ENCODE results near the gene RABGAP1L. TPM values are rescaled to one million over a fixed set of nuclear protein-coding genes. Genes with fewer than 3 reads are reported as not detected.

Gene RABGAP1L
- total and polyA plus RNA-seq, 2 donors (not counting 3 experiments of a cell fraction or from before 2014, with no cell fraction given): 6.4 to 22.2 TPM

GRCh38 chr1:174988986-174989385 is 829.7 kb downstream of the RABGAP1L start:
- Histone ChIP-seq H3K9ac (replicated peaks; ENCODE audit: extremely low read depth, insufficient read depth, low read length) (no peak overlapping the region), H3K79me2 (ENCODE audit: control insufficient read depth, insufficient read depth, low read length) (no peaks in the 10 kb centered on the region), H3K27ac (ENCODE audit: insufficient read depth, low read depth, low read length) (no peak overlapping the region), H3K9me3 (replicated peaks; ENCODE audit: control insufficient read depth, insufficient read depth, low read length) (no peaks in the 10 kb centered on the region), H3K27me3 (ENCODE audit: control insufficient read depth in 2 of 2, insufficient read depth in 2 of 2, low read length in 2 of 2) (no peaks in the 10 kb centered on the region), H3K4me3 (replicated peaks in 1 of 3; ENCODE audit: insufficient read depth in 1 of 3, low read depth in 1 of 3, low read length in 3 of 3) (no peak overlapping the region), H3K4me2 (ENCODE audit: insufficient read depth, low read length) (no peak overlapping the region), H3K36me3 (ENCODE audit: control insufficient read depth in 2 of 2, extremely low read depth in 1 of 2, insufficient read depth in 2 of 2, low read length in 2 of 2) (no peaks in the 10 kb centered on the region), H3K4me1 (ENCODE audit: control insufficient read depth, extremely low read depth, insufficient read depth, low read length) (peaks cover 12% of the 10 kb centered on the region), H2AFZ (ENCODE audit: low read depth, low read length) (no peak overlapping the region), H3K9me1 (replicated peaks; ENCODE audit: control insufficient read depth, extremely low read depth, insufficient read depth, low read length) (no peaks in the 10 kb centered on the region), H4K20me1 (replicated peaks; ENCODE audit: control insufficient read depth, extremely low read depth, insufficient read depth, low read length) (no peaks in the 10 kb centered on the region)
- ChIA-PET POLR2A (no interaction called here), CTCF (interaction anchor here (1.4 to 2.0 kb wide), 4 partner anchors 10 to 727 kb away, joined by 3 to 17 read pairs (median 7); no protein-coding TSS in a partner anchor)
- TF ChIP-seq GATA2 (IDR thresholded peaks at IDR 0.05; ENCODE audit: insufficient read depth, insufficient read length, low read depth, low read length) (no peak), POLR2AphosphoS5 (IDR thresholded peaks at IDR 0.05; ENCODE audit: insufficient read depth, low read depth, low read length) (no peak), JUN (IDR thresholded peaks at IDR 0.05; ENCODE audit: borderline replicate concordance, insufficient read depth, insufficient read length, low read depth) (no peak), POLR2A (IDR thresholded peaks at IDR 0.05; ENCODE audit: low read depth, low read length) (no peak), MYC (IDR thresholded peaks at IDR 0.05; ENCODE audit: low read depth, low read length) (no peak), FOS (IDR thresholded peaks at IDR 0.05; ENCODE audit: borderline replicate concordance, insufficient read depth, low read length) (no peak), EZH2 (IDR thresholded peaks at IDR 0.05; ENCODE audit: borderline replicate concordance, low read depth, low read length, severe bottlenecking) (no peak)
- TF ChIP-seq, protein P1, sequence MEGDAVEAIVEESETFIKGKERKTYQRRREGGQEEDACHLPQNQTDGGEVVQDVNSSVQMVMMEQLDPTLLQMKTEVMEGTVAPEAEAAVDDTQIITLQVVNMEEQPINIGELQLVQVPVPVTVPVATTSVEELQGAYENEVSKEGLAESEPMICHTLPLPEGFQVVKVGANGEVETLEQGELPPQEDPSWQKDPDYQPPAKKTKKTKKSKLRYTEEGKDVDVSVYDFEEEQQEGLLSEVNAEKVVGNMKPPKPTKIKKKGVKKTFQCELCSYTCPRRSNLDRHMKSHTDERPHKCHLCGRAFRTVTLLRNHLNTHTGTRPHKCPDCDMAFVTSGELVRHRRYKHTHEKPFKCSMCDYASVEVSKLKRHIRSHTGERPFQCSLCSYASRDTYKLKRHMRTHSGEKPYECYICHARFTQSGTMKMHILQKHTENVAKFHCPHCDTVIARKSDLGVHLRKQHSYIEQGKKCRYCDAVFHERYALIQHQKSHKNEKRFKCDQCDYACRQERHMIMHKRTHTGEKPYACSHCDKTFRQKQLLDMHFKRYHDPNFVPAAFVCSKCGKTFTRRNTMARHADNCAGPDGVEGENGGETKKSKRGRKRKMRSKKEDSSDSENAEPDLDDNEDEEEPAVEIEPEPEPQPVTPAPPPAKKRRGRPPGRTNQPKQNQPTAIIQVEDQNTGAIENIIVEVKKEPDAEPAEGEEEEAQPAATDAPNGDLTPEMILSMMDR (IDR thresholded peaks at IDR 0.05; ENCODE audit: extremely low read depth in 1 of 2, insufficient read depth in 1 of 2, low read depth in 1 of 2, low read length in 2 of 2): no peak
- TF ChIP-seq, protein P2, sequence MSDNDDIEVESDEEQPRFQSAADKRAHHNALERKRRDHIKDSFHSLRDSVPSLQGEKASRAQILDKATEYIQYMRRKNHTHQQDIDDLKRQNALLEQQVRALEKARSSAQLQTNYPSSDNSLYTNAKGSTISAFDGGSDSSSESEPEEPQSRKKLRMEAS (IDR thresholded peaks at IDR 0.05; ENCODE audit: insufficient read depth, insufficient read length): no peak
- BruUV-seq (replicated peaks): no TSS peak
- dilution Hi-C loops (cut with MboI; ENCODE audit: extremely low pct_ligation_motif_present, low sequenced_read_pairs): no loop called here
- intact Hi-C loops (cut with micrococcal nuclease): no loop called here
- no peak for FAIRE-seq
- DNase-seq (ENCODE audit: low read depth, low spot score): no peak

All from endothelial cell of umbilical vein (primary cell).